ENCODE results near the gene FAM241A.
"Not testable (repeated sequence)": the region's sequence is repeated elsewhere in the genome, so short reads cannot be mapped to it uniquely, and the experiment has no call there.

The FAM241A gene

GRCh38 chr4:112152521-112152920 lies 7.3 kb downstream of the FAM241A start:
- TF ChIP-seq L3MBTL2 (conservative IDR thresholded peaks at IDR 0.05), result no peak
- no peak for TF ChIP-seq FOXM1 (IDR thresholded peaks at IDR 0.05; ENCODE audit: borderline replicate concordance)
- TF ChIP-seq SP1 (IDR thresholded peaks at IDR 0.05), result no peak
- TF ChIP-seq FOXK2 (IDR thresholded peaks at IDR 0.05), result no peak
- TF ChIP-seq FOXA1 (IDR thresholded peaks at IDR 0.05), result no peak
- TF ChIP-seq HDGF (IDR thresholded peaks at IDR 0.05; ENCODE audit: borderline replicate concordance), result no peak
- no peak for TF ChIP-seq ARNT (IDR thresholded peaks at IDR 0.05)
- ChIA-PET CTCF (no interaction called here), POLR2A (no interaction called here)
- no peak for DNase-seq (ENCODE audit: extremely low spot score)

- no peak for DNase-seq (ENCODE audit: extremely low spot score)
- no peak for TF ChIP-seq ARNT (IDR thresholded peaks at IDR 0.05)
- no peak for TF ChIP-seq ZNF384 (IDR thresholded peaks at IDR 0.05)
- no peak for TF ChIP-seq LEF1 (IDR thresholded peaks at IDR 0.05; ENCODE audit: borderline replicate concordance)
- no peak for TF ChIP-seq FOXM1 (IDR thresholded peaks at IDR 0.05; ENCODE audit: borderline replicate concordance)
- TF ChIP-seq SUZ12 (IDR thresholded peaks at IDR 0.05), result no peak
- ChIA-PET POLR2A (no interaction called here), CTCF (no interaction called here)
These were observed 8.0 kb downstream of the FAM241A start for GRCh38 chr4:112153211-112153791.

- ChIA-PET CTCF (no interaction called here), POLR2A (no interaction called here)
- TF ChIP-seq TARDBP (IDR thresholded peaks at IDR 0.05) (no peak), BHLHE40 (IDR thresholded peaks at IDR 0.05; ENCODE audit: borderline replicate concordance) (no peak), ELF4 (IDR thresholded peaks at IDR 0.05) (no peak)
- DNase-seq (ENCODE audit: extremely low spot score), result no peak
These were observed 10.9 kb downstream of the FAM241A start for GRCh38 chr4:112156112-112156511.

- ChIA-PET POLR2A (no interaction called here), CTCF (no interaction called here)
- TF ChIP-seq FOXK2 (IDR thresholded peaks at IDR 0.05) (no peak), L3MBTL2 (conservative IDR thresholded peaks at IDR 0.05) (no peak), SP1 (IDR thresholded peaks at IDR 0.05) (no peak), FOXA1 (IDR thresholded peaks at IDR 0.05) (no peak), LEF1 (IDR thresholded peaks at IDR 0.05; ENCODE audit: borderline replicate concordance) (no peak), TARDBP (IDR thresholded peaks at IDR 0.05) (no peak), BHLHE40 (IDR thresholded peaks at IDR 0.05; ENCODE audit: borderline replicate concordance) (no peak), CTBP1 (IDR thresholded peaks at IDR 0.05; ENCODE audit: borderline replicate concordance) (no peak), NFRKB (IDR thresholded peaks at IDR 0.05) (no peak), PKNOX1 (IDR thresholded peaks at IDR 0.05) (no peak), HDGF (IDR thresholded peaks at IDR 0.05; ENCODE audit: borderline replicate concordance) (no peak), SUZ12 (IDR thresholded peaks at IDR 0.05) (no peak), FOXM1 (IDR thresholded peaks at IDR 0.05; ENCODE audit: borderline replicate concordance) (no peak), ARNT (IDR thresholded peaks at IDR 0.05) (no peak)
- DNase-seq (ENCODE audit: extremely low spot score), result no peak
These were observed 11.3 kb downstream of the FAM241A start for GRCh38 chr4:112156553-112156952.

- CTCF ChIA-PET; POLR2A ChIA-PET; DNase-seq (ENCODE audit: extremely low spot score): not testable (repeated sequence)
These were observed 18.5 kb downstream of the FAM241A start for GRCh38 chr4:112163706-112164105.

GRCh38 chr4:112167794-112168193 lies 22.5 kb downstream of the FAM241A start:
- CTCF ChIA-PET, result no interaction called here
- no peak for TF ChIP-seq L3MBTL2 (conservative IDR thresholded peaks at IDR 0.05)
- no peak for TF ChIP-seq FOXM1 (IDR thresholded peaks at IDR 0.05; ENCODE audit: borderline replicate concordance)
- no peak for TF ChIP-seq ARNT (IDR thresholded peaks at IDR 0.05)
- TF ChIP-seq FOXA1 (IDR thresholded peaks at IDR 0.05), result no peak
- no peak for TF ChIP-seq SUZ12 (IDR thresholded peaks at IDR 0.05)
- no peak for TF ChIP-seq PKNOX1 (IDR thresholded peaks at IDR 0.05)
- no peak for TF ChIP-seq FOXK2 (IDR thresholded peaks at IDR 0.05)
- no peak for TF ChIP-seq HDGF (IDR thresholded peaks at IDR 0.05; ENCODE audit: borderline replicate concordance)
- TF ChIP-seq NFRKB (IDR thresholded peaks at IDR 0.05), result no peak
- TF ChIP-seq CTBP1 (IDR thresholded peaks at IDR 0.05; ENCODE audit: borderline replicate concordance), result no peak
- no peak for TF ChIP-seq LEF1 (IDR thresholded peaks at IDR 0.05; ENCODE audit: borderline replicate concordance)
- TF ChIP-seq ELF4 (IDR thresholded peaks at IDR 0.05), result no peak
- no peak for TF ChIP-seq BHLHE40 (IDR thresholded peaks at IDR 0.05; ENCODE audit: borderline replicate concordance)
- TF ChIP-seq SP1 (IDR thresholded peaks at IDR 0.05), result no peak
- TF ChIP-seq ZNF384 (IDR thresholded peaks at IDR 0.05), result no peak
- no peak for TF ChIP-seq TARDBP (IDR thresholded peaks at IDR 0.05)
- DNase-seq (ENCODE audit: extremely low spot score), result no peak
- POLR2A ChIA-PET, result no interaction called here

GRCh38 chr4:112168719-112169500 lies 23.7 kb downstream of the FAM241A start:
- TF ChIP-seq HDGF (IDR thresholded peaks at IDR 0.05; ENCODE audit: borderline replicate concordance) (no peak), FOXM1 (IDR thresholded peaks at IDR 0.05; ENCODE audit: borderline replicate concordance) (no peak), FOXA1 (IDR thresholded peaks at IDR 0.05) (no peak), PKNOX1 (IDR thresholded peaks at IDR 0.05) (no peak), TARDBP (IDR thresholded peaks at IDR 0.05) (no peak), SP1 (IDR thresholded peaks at IDR 0.05) (no peak), L3MBTL2 (conservative IDR thresholded peaks at IDR 0.05) (no peak), LEF1 (IDR thresholded peaks at IDR 0.05; ENCODE audit: borderline replicate concordance) (no peak), CTBP1 (IDR thresholded peaks at IDR 0.05; ENCODE audit: borderline replicate concordance) (no peak), ELF4 (IDR thresholded peaks at IDR 0.05) (no peak), ZNF384 (IDR thresholded peaks at IDR 0.05) (no peak), FOXK2 (IDR thresholded peaks at IDR 0.05) (no peak), ARNT (IDR thresholded peaks at IDR 0.05) (no peak), BHLHE40 (IDR thresholded peaks at IDR 0.05; ENCODE audit: borderline replicate concordance) (no peak), NFRKB (IDR thresholded peaks at IDR 0.05) (no peak), SUZ12 (IDR thresholded peaks at IDR 0.05) (no peak)
- ChIA-PET CTCF (no interaction called here), POLR2A (no interaction called here)
- DNase-seq (ENCODE audit: extremely low spot score), result no peak
